HG03469 (cell line): Measurements from ENCODE around the gene FAM236B.
"Not testable (repeated sequence)": the region's sequence is repeated elsewhere in the genome, so short reads cannot be mapped to it uniquely, and the experiment has no call there.

Experiments
- ATAC-seq: cut with Tn5 transposase; IDR thresholded peaks from one replicate; pipeline ENCODE4 v1.9.1; 2021; ENCODE audit warnings: mild to moderate bottlenecking, moderate library complexity, moderate number of reproducible peaks; ENCODE audit not compliant: unreplicated experiment

FAM236B gene

GRCh38 chrX:72782560-72782959, at the start of gene FAM236B:
Gene FAM236B (minus strand): TSS chrX:72782660. CDS start chrX:72782560, 100 bp downstream.
- ATAC-seq: not testable (repeated sequence)

DNA sequence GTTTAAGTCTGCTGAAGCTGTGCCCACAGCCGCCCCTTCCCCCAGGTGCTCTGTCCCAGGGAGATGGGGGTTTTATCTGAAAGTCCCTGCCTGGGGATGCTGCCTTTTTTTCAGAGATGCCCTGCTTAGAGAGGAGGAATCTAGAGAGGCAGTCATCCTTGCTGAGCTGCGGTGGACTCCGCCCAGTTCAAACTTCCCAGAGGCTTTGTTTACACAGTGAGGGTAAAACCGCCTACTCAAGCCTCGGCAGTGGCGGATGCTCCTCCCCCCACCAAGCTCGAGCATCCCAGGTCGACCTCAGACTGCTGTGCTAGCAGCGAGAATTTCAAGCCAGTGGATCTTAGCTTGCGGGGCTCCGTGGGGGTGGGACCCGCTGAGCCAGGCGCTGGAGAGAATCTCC, 48.2 kb upstream of the FAM236B start:
- not testable (repeated sequence) for ATAC-seq

DNA sequence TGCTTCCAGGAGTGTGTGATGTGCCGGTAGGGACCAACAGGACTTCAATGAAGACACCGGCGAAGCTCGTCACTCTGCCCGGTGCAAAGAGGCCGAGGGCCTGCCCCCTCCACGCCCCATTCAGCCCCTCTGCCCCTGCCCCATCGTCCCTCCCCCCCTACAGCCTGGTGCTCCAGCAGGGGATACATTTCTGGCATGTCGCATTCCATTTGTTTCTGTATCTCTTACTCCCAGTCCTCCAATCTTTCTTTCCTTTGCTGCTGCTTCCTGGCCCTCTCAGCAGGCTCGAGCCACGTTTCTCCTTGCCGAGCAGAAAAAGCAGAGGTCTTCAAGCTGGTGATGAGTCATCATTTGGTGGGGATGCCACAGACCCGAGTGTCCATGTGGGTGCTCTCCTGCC, 25.6 kb upstream of the FAM236B start, which contains the start of gene FAM236D:
TSS of gene FAM236D (minus strand) at position 101 of the 400 bp plus-strand sequence. CDS start at position 1, 100 bp downstream.
- ATAC-seq: not testable (repeated sequence)

DNA sequence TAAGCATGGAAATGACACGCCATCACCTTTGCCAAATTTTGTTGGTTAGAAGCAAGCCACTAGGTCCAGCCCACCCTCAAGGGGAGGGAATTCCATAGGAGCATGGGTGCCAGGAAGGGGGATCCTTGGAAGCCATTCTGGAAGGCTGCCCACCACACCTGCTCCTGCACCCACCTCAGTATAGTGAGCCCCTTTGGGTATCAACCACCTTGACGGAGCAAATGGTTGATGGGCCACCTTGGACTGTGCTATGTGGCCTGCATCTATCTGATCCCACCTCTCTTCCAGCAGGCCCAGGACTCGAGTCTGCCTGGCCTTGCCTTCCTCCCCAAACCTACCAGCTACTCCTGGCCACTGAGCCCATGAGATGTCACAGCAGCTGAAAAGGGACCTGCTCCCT, 7.9 kb upstream of the FAM236B start:
- ATAC-seq: not testable (repeated sequence)

- ATAC-seq: not testable (repeated sequence)
Observed at GRCh38 chrX:72788142-72788541, 5.7 kb upstream of the FAM236B start.

- ATAC-seq: not testable (repeated sequence)
Observed at GRCh38 chrX:72783964-72784363, 1.5 kb upstream of the FAM236B start.

- not testable (repeated sequence) for ATAC-seq
Observed at GRCh38 chrX:72783365-72783936, 991 bp upstream of the FAM236B start.

- ATAC-seq: not testable (repeated sequence)
Observed at GRCh38 chrX:72778146-72778545, 4.3 kb downstream of the FAM236B start.

- ATAC-seq: peak; percentile 79
Observed at GRCh38 chrX:72777467-72777790, 5.0 kb downstream of the FAM236B start.

- ATAC-seq: peak; percentile 82
Observed at GRCh38 chrX:72776653-72777466, 5.6 kb downstream of the FAM236B start, which contains the start of gene DMRTC1B. Gene DMRTC1B (plus strand): TSS chrX:72776890. CDS start chrX:72845136, 68,246 bp downstream.

GRCh38 chrX:72760454-72760853, 22.0 kb downstream of the FAM236B start:
- not testable (repeated sequence) for ATAC-seq

- not testable (repeated sequence) for ATAC-seq
Observed at GRCh38 chrX:72748545-72748944, 33.9 kb downstream of the FAM236B start.

GRCh38 chrX:72745546-72745945, 36.9 kb downstream of the FAM236B start:
- ATAC-seq: not testable (repeated sequence)

GRCh38 chrX:72735561-72735960, 46.9 kb downstream of the FAM236B start:
- no peak for ATAC-seq

GRCh38 chrX:72733636-72734035, 48.8 kb downstream of the FAM236B start:
- not testable (repeated sequence) for ATAC-seq
